ENCODE results near the gene ATOH8. TPM values are rescaled to one million over a fixed set of nuclear protein-coding genes. Genes with fewer than 3 reads are reported as not detected.

The ATOH8 gene
- total RNA-seq, 2 donors from 2014 or later, result 35.1 to 116 TPM

DNA sequence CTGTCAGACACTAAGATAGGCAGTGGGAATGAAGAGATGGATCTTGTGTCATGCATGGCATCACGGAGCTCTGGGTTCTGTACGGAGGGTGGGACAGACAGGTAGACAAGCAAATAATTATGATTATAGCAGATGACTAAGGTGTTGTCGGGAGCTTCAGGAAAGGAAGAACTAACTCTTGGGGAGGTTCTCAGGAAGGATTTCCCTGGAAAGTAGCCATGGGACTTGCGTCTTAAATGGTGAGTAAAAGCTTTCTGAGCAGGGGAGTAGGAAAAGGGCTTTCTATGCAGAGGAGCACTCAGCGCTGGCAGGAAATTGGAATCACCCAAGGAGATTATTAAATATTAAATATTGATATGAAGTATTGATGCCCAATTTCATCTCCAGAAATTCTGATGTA is 35.5 kb downstream of the ATOH8 start:
- Histone ChIP-seq H3K9me3 (no peaks in the 10 kb centered on the region), H3K27ac (no peak overlapping the region), H3K4me3 (no peak overlapping the region), H3K27me3 (no peaks in the 10 kb centered on the region), H3K36me3 (peaks cover 32% of the 10 kb centered on the region), H3K4me1 (peaks cover 0 to 66% of the 10 kb centered on the region in 2 donors)
- DNase-seq (ENCODE audit: low spot score), result no peak
- TF ChIP-seq, protein P1, sequence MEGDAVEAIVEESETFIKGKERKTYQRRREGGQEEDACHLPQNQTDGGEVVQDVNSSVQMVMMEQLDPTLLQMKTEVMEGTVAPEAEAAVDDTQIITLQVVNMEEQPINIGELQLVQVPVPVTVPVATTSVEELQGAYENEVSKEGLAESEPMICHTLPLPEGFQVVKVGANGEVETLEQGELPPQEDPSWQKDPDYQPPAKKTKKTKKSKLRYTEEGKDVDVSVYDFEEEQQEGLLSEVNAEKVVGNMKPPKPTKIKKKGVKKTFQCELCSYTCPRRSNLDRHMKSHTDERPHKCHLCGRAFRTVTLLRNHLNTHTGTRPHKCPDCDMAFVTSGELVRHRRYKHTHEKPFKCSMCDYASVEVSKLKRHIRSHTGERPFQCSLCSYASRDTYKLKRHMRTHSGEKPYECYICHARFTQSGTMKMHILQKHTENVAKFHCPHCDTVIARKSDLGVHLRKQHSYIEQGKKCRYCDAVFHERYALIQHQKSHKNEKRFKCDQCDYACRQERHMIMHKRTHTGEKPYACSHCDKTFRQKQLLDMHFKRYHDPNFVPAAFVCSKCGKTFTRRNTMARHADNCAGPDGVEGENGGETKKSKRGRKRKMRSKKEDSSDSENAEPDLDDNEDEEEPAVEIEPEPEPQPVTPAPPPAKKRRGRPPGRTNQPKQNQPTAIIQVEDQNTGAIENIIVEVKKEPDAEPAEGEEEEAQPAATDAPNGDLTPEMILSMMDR (IDR thresholded peaks at IDR 0.05), result no peak

DNA sequence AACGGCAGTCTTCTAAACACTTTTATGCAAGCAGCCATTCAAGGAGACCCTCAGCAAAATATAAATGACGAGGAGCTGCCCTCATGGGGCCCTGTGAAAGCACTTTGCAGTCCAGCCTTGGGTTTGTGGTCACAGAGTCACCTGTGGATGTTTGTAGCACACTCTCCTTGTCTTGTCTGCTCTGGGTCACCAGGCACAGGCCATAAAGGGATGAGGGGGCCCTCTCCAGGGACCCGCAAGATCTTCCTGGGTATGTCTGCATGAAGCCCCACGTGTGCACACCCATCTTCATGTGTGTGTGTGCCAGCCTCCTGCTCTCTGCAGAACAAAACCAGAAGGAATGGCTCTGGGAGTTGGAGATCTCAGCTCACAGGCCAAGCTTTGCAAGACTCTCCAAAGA is 36.2 kb downstream of the ATOH8 start:
- Histone ChIP-seq H3K27me3 (no peaks in the 10 kb centered on the region), H3K4me3 (no peak overlapping the region), H3K27ac (no peak overlapping the region), H3K36me3 (peaks cover 32% of the 10 kb centered on the region), H3K9me3 (no peaks in the 10 kb centered on the region), H3K4me1 (peaks cover 0 to 69% of the 10 kb centered on the region in 2 donors)
- DNase-seq (ENCODE audit: low spot score), result no peak
- TF ChIP-seq, protein P1 (IDR thresholded peaks at IDR 0.05), result no peak

DNA sequence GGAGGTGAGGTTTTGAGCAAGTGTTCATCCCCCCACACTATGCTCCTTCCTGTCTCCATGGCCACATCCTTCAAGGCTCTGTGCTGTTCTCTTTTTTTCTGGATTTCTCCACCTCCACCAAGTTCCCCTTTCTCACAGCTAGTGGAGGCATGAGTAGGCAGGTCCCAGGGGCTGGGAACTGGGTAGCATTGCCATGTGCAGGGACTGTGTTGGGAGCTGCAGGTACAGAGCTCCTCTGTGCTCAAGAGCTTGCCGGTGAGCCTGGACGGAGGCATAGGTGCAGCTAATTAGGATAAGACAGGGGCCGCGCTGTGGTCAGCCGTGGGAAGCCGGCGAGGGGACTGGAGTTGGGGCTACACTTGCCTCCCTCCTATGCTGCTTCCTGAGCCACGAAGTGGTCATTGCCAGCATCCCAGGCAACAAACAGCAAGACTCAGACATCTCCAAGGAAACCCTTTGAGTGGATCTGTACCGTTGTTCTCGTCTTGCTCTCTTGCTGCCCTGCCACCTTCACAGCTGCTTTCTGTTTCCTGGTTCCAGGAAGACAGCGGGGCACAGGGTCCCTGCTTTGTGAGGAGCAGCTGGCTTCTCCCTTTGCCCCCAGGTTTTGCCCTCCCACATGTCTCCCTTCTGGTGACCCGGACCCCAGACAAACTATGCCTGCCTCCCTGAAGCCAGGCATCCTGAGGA is 36.9 kb downstream of the ATOH8 start:
- Histone ChIP-seq H3K9me3 (no peaks in the 10 kb centered on the region), H3K27me3 (no peaks in the 10 kb centered on the region), H3K4me3 (no peak overlapping the region), H3K36me3 (peaks cover 29% of the 10 kb centered on the region), H3K27ac (no peak overlapping the region), H3K4me1 (peaks cover 0 to 69% of the 10 kb centered on the region in 2 donors)
- TF ChIP-seq, protein P1 (IDR thresholded peaks at IDR 0.05), result no peak
- DNase-seq (ENCODE audit: low spot score), result no peak

DNA sequence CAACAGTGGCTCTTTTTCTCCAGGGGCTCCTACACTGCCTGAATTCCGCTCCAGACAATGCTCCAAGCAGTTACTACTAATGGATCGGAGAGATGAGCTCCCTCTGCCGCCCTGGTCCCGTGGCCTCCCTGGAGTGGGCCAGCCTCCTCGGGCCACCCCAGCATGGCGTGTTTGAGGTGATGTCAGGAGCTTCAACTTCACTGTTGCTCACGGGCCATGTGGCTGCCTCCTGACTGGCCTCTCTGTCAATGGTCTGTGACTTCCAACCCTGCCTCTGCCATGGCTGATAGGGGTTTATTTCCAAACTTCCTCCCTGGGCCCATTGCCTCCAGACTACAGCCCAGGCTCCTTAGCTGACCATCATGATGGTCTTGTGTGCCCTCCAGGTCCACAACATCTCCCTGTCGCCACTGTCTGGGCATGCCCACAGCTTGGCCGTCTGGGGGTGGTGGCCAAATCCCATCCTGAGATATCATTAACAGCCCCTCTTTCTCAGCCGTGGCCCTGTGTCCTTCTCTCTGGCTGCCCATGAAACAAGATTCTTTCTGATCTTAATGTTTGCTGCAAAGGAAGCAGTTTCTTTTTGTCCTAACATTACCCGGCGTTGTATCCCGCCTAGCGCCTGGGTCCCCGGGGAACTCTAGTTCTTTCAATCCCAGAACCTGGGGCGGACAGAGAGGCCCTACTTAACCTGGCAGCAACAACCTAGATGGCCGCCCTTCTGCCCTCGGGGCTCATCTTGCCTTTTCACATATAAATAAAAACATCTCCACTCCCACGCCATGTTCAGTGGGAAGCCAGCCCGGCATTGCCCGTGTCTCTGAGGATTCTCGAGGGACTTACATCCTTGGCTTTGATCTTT is 38.1 kb downstream of the ATOH8 start:
- no peak for DNase-seq (ENCODE audit: low spot score)
- H3K27me3 ChIP-seq, result no peaks in the 10 kb centered on the region
- TF ChIP-seq, protein P1 (IDR thresholded peaks at IDR 0.05), result no peak
- peak overlapping the region in 1 of 2 donors; percentile 69 for H3K27ac ChIP-seq
- no peak overlapping the region for H3K4me3 ChIP-seq
- H3K36me3 ChIP-seq, result peaks cover 19% of the 10 kb centered on the region
- H3K4me1 ChIP-seq, result peaks cover 0 to 69% of the 10 kb centered on the region in 2 donors
- H3K9me3 ChIP-seq, result no peaks in the 10 kb centered on the region

DNA sequence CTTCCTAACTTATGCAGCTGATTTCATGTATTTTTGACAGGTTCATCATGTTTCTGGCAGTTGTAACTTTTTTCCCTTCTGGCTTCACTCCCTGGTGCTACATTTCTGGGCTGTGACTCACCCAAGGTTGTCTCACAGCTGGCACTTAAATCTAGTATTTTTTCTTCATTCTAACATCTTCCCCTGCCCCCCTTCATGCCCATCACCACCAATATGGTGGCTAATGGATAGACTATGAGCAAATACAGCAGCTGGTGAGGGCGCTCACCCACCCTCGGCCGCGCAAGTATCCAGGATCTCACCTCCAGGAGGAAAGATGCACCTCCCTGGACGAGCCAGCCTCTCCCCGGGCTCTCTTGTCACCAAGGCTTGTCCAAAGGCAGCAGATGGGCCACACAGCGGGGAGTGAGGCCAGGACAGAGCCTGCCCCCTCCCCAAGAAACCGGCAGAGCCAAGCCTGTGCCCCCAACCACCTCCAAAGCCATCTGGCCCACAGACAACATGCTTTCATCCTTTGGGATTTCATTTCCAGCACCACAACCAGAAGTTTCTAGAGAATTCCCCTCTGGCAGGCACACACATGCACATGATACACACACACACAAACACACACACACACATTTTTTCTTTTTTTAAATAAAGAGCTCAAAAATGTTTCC is 39.1 kb downstream of the ATOH8 start:
- TF ChIP-seq, protein P1 (IDR thresholded peaks at IDR 0.05), result no peak
- Histone ChIP-seq H3K4me3 (no peak overlapping the region), H3K27me3 (no peaks in the 10 kb centered on the region), H3K36me3 (peaks cover 9% of the 10 kb centered on the region), H3K4me1 (peaks cover 0 to 75% of the 10 kb centered on the region in 2 donors), H3K9me3 (no peaks in the 10 kb centered on the region), H3K27ac (peak overlapping the region; percentile 37 to 69)
- no peak for DNase-seq (ENCODE audit: low spot score)
